Measurements from ENCODE around the gene CHD9NB. TPM values are rescaled to one million over a fixed set of nuclear protein-coding genes. Genes with fewer than 3 reads are reported as not detected.

Gene CHD9NB
- total RNA-seq, 1 experiment from 2014 or later = 0.64 TPM

DNA sequence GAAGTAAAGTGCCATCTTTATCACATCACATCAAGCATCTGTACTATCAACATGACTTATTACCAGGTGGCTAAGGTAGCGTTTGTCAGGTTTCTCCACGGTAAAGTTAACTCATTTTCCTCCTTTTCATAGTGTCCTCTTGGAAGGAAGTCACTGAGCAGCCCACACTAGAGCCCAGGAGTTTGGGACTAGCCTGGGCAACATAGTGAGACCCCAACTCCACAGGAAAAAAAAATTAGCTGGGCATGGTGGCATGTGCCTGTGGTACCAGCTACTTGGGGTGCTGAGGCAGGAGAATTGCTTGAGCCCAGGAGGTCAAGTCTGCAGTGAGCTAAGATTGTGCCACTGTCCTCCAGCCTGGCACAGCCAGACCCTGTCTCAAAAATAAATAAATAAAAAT is 15.0 kb upstream of the CHD9NB start:
- Histone ChIP-seq H3K36me3 (ENCODE audit: control insufficient read depth, insufficient read depth, low read length) (no peaks in the 10 kb centered on the region), H3K4me1 (ENCODE audit: control insufficient read depth, insufficient read depth, low read length) (no peaks in the 10 kb centered on the region), H3K27me3 (ENCODE audit: control insufficient read depth, insufficient read depth, low read length) (no peaks in the 10 kb centered on the region), H3K27ac (ENCODE audit: low read length) (no peak overlapping the region), H3K4me3 (ENCODE audit: low read depth in 2 of 2, low read length in 2 of 2) (no peak overlapping the region), H3K9me3 (ENCODE audit: control insufficient read depth, insufficient read depth, low read depth, low read length) (no peaks in the 10 kb centered on the region)
- in situ Hi-C loops (cut with HindIII; ENCODE audit: low pct_unique_long_range_greater_than_20kb, low sequenced_read_pairs) (no loop called here), intact Hi-C loops (cut with micrococcal nuclease; ENCODE audit: unreplicated experiment) (no loop called here)
- no peak for DNase-seq (ENCODE audit: low read depth, low spot score)
- ATAC-seq = no peak
- BruUV-seq (replicated peaks) = no TSS peak
- CTCF ChIA-PET = no interaction called here
- POLR2A ChIA-PET = no interaction called here
- TF ChIP-seq SIN3A (IDR thresholded peaks at IDR 0.05; ENCODE audit: borderline replicate concordance, insufficient read depth, low read depth, low read length) = no peak
- TF ChIP-seq POLR2AphosphoS5 (IDR thresholded peaks at IDR 0.05; ENCODE audit: low read depth, low read length) = no peak
- TF ChIP-seq, protein P1, sequence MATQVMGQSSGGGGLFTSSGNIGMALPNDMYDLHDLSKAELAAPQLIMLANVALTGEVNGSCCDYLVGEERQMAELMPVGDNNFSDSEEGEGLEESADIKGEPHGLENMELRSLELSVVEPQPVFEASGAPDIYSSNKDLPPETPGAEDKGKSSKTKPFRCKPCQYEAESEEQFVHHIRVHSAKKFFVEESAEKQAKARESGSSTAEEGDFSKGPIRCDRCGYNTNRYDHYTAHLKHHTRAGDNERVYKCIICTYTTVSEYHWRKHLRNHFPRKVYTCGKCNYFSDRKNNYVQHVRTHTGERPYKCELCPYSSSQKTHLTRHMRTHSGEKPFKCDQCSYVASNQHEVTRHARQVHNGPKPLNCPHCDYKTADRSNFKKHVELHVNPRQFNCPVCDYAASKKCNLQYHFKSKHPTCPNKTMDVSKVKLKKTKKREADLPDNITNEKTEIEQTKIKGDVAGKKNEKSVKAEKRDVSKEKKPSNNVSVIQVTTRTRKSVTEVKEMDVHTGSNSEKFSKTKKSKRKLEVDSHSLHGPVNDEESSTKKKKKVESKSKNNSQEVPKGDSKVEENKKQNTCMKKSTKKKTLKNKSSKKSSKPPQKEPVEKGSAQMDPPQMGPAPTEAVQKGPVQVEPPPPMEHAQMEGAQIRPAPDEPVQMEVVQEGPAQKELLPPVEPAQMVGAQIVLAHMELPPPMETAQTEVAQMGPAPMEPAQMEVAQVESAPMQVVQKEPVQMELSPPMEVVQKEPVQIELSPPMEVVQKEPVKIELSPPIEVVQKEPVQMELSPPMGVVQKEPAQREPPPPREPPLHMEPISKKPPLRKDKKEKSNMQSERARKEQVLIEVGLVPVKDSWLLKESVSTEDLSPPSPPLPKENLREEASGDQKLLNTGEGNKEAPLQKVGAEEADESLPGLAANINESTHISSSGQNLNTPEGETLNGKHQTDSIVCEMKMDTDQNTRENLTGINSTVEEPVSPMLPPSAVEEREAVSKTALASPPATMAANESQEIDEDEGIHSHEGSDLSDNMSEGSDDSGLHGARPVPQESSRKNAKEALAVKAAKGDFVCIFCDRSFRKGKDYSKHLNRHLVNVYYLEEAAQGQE (IDR thresholded peaks at IDR 0.05; ENCODE audit: insufficient read depth in 1 of 2, low read depth in 2 of 2, low read length in 1 of 2) = no peak
- no peak for TF ChIP-seq TCF7L2 (IDR thresholded peaks at IDR 0.05; ENCODE audit: low read depth, low read length)
- TF ChIP-seq, protein P2, sequence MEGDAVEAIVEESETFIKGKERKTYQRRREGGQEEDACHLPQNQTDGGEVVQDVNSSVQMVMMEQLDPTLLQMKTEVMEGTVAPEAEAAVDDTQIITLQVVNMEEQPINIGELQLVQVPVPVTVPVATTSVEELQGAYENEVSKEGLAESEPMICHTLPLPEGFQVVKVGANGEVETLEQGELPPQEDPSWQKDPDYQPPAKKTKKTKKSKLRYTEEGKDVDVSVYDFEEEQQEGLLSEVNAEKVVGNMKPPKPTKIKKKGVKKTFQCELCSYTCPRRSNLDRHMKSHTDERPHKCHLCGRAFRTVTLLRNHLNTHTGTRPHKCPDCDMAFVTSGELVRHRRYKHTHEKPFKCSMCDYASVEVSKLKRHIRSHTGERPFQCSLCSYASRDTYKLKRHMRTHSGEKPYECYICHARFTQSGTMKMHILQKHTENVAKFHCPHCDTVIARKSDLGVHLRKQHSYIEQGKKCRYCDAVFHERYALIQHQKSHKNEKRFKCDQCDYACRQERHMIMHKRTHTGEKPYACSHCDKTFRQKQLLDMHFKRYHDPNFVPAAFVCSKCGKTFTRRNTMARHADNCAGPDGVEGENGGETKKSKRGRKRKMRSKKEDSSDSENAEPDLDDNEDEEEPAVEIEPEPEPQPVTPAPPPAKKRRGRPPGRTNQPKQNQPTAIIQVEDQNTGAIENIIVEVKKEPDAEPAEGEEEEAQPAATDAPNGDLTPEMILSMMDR (IDR thresholded peaks at IDR 0.05) = no peak

DNA sequence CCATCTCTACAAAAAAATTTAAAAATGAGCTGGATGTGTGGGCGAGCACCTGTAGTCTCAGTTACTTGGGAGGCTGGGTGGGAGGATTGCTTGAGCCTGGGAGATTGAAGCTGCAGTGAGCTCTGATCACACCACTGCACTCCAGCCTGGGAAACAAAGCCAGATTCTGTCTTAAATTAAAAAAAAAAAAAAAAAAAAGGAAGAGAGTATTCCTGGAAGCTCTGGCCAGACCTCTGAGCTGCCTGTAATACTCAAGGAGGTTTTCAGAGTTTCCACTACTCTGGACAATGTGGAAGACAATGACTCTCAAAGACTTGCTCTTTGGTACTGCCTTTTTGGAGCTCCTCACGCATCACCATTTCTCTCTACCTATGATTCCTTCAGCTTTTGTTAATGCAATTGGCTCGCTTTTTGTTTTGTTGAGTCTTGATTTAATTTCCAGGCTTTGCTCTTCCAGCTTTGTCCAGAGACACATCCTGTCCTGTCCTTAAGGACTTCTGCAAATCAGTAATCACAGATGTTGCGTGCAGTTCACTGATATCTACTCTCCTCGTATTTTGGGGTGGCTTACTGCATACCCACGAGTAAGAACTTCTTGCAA is 12.9 kb upstream of the CHD9NB start:
- intact Hi-C loops (cut with micrococcal nuclease; ENCODE audit: unreplicated experiment) = no loop called here
- Histone ChIP-seq H3K27ac (ENCODE audit: low read length) (no peak overlapping the region), H3K4me3 (ENCODE audit: low read depth in 2 of 2, low read length in 2 of 2) (no peak overlapping the region), H3K36me3 (ENCODE audit: control insufficient read depth, insufficient read depth, low read length) (no peaks in the 10 kb centered on the region), H3K27me3 (ENCODE audit: control insufficient read depth, insufficient read depth, low read length) (no peaks in the 10 kb centered on the region), H3K9me3 (ENCODE audit: control insufficient read depth, insufficient read depth, low read depth, low read length) (no peaks in the 10 kb centered on the region), H3K4me1 (ENCODE audit: control insufficient read depth, insufficient read depth, low read length) (no peaks in the 10 kb centered on the region)
- POLR2A ChIA-PET = no interaction called here
- TF ChIP-seq POLR2AphosphoS5 (IDR thresholded peaks at IDR 0.05; ENCODE audit: low read depth, low read length) = no peak
- TF ChIP-seq, protein P2 (IDR thresholded peaks at IDR 0.05) = no peak
- TF ChIP-seq, protein P1 (IDR thresholded peaks at IDR 0.05; ENCODE audit: insufficient read depth in 1 of 2, low read depth in 2 of 2, low read length in 1 of 2) = no peak
- TF ChIP-seq TCF7L2 (IDR thresholded peaks at IDR 0.05; ENCODE audit: low read depth, low read length) = no peak
- no peak for TF ChIP-seq SIN3A (IDR thresholded peaks at IDR 0.05; ENCODE audit: borderline replicate concordance, insufficient read depth, low read depth, low read length)
- in situ Hi-C loops (cut with HindIII; ENCODE audit: low pct_unique_long_range_greater_than_20kb, low sequenced_read_pairs) = no loop called here
- no peak for ATAC-seq
- BruUV-seq (replicated peaks) = no TSS peak
- CTCF ChIA-PET = no interaction called here
- no peak for DNase-seq (ENCODE audit: low read depth, low spot score)
